ENCODE results near the gene P3H3.
A peak's percentile ranks its signal among the peaks of the same experiment; 100 is the strongest.

P3H3 gene, protein sequence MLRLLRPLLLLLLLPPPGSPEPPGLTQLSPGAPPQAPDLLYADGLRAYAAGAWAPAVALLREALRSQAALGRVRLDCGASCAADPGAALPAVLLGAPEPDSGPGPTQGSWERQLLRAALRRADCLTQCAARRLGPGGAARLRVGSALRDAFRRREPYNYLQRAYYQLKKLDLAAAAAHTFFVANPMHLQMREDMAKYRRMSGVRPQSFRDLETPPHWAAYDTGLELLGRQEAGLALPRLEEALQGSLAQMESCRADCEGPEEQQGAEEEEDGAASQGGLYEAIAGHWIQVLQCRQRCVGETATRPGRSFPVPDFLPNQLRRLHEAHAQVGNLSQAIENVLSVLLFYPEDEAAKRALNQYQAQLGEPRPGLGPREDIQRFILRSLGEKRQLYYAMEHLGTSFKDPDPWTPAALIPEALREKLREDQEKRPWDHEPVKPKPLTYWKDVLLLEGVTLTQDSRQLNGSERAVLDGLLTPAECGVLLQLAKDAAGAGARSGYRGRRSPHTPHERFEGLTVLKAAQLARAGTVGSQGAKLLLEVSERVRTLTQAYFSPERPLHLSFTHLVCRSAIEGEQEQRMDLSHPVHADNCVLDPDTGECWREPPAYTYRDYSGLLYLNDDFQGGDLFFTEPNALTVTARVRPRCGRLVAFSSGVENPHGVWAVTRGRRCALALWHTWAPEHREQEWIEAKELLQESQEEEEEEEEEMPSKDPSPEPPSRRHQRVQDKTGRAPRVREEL

DNA sequence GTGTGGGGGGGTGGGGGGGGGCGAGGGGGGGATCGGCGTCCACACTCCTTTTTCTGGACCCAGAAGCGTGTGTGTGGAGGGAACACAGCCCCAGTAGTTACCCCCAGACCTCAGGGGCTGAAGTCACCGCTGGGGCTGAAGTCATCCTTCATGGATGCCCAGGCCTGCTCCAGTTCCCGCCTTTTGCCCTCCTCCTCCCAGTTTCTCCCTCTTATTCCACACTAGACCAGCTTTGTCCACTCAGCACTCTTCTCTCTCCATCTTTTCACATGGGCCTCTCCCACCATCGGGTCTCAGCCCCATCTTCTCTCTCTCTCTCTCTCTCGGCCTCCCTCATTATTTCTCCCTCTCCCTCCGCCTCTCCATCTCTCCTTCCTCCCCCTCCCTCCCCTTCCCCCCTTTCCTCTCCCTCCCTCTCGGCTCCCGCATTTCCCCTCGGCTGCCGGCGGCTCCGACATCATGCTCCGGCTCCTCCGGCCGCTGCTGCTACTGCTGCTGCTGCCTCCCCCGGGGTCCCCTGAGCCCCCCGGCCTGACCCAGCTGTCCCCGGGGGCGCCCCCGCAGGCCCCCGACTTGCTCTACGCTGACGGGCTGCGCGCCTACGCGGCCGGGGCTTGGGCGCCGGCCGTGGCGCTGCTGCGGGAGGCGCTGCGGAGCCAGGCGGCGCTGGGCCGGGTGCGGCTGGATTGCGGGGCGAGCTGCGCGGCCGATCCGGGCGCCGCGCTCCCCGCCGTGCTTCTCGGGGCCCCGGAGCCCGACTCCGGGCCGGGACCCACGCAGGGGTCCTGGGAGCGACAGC lies at the start of gene P3H3:
Gene P3H3, plus strand, starts transcription at position 426 of the 799 bp plus-strand sequence. Its CDS starts 34 bp downstream, at position 460.
- no peak for DNase-seq

DNA sequence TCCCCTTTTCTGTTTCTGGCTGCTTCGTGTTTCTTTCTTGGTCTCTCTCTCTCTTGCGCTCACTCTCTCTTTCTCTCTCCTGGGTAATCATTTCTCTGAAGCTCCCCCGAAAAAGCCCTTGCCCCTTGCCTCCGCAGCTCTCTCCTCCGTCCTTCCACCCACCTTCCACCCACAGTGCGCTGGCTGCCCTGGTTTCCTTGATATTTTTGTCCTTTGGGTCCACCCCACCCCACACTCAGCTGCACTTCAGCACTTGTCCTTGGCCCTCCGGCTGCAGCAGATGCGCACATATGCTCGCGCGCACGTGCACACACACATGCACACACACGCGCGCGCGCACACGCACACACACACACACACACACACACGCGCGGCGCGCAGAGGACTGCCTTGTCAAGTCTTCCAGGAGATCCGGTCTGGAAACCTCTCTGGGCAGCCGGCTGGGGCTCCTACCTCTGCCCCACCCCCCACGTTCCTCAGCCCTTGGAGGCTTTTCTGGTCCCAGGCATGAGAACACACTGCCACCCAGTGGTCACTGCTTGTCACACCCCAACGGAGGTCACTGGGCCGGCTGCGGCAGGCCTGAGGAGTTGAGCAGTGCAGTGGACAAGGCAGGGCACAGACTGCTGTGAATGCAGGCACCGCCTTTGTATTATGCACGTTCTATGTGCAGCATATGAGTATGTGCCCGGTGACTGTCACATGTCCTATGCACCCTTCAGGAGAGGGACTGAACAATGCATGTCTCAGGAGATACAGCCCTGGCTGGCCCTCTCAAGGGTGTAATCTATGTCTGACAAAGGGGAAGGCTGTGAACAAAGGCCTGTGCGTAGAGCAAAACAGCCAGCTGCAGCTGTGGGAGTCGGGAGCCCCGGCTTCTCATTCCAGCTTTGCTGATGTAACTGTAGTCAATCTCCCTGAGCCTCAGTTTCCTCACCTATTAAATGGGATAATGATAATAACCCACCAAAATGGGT lies 49.3 kb upstream of the P3H3 start:
- DNase-seq: peak; percentile 86

DNA sequence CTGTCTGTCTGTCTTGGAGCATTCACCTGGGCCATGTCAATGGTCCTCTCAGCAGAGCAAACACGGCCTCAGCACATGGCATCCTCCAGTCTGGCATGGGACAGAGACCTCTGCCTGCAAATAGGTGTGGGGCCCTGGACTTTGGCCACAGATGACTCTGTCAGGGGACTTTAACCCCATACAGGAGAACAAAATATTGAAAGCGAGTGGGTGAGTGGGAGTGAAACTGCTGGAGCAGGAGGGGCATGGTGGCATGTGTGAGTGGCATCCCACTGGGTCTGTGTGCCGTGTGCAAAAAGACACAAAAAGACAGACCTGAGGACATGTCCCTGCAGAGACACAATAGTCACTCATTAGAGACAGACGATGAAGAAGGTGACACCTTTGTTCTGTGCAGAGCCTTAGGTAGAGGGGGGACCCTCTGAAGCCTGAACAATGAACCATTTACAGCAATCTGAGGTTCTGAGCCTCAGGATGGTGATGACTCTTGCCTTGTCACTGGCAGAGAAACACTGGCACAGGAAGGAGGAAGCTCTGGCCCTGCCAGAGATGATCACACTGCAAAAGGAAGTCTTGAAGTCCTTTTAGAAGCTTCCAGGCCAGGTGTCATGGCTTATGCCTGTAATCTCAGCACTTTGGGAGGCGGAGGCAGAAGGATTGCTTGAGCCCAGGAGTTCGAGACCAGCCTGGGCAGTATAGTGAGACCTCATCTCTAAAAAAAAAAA lies 48.3 kb upstream of the P3H3 start:
- no peak for DNase-seq

DNA sequence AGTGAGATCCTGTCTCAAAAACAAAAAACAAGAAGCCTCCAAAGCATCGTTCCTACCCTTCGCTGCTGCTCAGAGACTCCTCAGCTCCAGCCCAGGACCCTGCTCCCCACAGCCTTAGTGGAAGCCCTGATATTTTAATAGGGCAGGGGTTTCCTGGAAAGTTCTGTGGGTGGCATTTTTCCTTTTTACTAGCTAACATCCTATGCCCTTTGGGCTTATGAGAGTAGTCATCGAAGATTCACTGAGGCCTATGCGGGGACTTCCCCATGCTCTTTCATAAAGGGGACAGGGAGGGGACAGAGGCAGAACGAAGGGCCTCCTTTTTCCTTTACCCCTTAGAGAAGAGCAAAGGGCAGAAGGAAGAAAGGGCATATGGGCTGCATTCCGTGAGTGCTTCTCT lies 47.6 kb upstream of the P3H3 start:
- no peak for DNase-seq

DNA sequence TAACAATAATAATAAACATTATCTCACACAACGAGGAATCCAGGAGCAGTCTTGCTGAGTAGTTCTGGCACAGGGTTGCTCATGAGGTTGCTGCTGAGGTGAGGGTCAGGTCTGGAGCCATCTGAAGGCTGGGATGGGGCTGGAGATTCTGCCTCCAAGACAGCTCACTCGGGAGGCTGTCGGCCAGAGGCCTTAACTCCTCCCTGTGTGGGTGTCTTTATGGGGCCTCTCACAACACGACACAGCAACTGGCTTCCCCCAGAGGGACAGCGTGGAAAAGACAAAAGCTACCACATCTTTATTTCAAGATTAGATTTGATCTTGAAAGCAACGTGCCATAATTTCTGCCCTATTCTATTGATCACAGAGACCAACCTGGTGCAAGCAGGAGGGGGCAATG lies 46.1 kb upstream of the P3H3 start:
- DNase-seq: no peak

DNA sequence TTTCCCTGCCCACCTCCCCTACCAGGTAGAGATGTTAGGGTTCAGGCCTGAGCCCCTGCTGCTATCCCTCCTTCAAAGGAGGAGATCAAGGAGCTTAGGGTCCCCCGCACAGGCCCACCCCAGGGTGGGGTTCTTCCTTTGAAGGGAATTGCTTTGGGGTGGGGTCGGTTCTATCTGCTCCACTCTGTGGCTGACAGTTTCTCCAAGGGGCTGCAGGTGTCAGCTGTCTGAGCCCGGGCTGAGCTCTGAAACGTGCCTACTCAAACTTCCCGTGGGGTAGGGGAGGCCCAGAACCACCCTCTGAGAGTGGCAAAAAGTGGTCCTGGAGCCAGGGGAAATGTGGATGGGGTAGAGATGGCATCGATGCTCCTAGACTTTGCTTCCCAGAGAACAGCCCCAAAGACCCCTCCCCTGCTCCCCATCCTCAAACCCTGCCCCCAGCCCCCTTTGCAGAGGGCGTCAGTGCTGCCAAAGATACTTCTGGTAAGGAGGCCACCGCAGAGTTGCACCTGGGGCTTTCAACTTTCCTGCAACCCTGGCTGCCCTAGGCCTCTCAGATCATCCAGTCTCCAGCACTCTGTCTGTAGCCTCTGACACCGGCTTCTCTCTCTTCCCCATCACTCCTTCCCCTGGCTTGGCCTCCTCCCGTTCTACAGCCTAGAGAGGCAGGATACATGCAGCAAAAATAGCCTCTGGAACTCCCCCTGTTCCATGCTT lies 45.2 kb upstream of the P3H3 start:
- DNase-seq: no peak

DNA sequence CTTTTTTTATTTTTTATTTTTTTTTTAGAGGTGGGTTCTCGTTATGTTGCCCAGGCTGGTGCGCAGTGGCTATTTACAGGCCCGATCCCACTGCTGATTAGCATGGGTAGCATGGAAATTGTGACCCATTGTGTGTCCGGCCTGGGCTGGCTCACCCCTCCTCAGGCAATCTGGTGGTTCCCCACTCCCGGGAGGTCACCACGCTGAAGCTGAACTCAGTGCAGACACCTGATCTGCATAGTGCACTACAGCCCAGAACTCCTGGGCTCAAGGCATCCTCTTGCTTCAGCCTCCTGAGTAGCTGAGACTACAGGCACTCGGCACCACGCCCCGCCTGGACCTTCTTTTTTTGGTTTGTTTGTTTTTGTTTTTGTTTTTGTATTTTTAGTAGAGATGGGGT lies 44.4 kb upstream of the P3H3 start:
- DNase-seq: no peak

DNA sequence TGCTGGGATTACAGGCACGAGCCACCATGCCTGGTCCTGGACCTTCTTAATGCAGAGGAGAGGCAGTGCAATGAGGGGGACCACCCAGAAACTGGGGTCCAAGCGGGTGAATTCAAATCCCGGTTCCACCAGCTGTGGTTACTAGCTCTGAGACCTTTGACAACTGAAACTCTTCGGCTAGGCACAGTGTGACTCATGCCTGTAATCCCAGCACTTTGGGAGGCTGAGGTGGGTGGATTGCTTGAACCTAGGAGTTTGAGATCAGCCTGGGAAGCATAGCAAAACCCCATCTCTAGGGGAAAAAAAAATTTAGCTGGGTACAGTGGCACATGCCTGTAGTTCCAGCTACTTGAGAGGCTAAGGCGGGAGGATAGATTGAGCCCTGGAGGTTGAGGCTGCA lies 43.9 kb upstream of the P3H3 start:
- DNase-seq: no peak

DNA sequence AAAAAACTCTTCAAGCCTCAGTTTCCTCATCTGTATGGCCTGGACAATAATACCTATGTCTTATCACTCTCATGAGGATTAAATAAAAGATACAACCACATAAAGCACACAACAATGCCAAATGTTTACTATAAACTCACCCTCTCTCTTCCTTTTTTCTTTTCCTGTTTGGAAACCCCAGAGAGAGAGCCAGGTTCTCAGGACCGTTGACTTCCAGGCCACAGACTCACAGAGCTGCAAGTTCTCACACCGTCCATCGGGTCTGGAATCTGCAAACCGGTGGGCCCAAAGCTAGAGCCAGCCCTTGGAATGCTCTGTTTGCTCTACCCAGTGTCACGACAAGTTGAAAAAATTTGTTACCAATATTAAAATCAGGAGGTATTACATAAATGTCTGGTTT lies 43.4 kb upstream of the P3H3 start:
- no peak for DNase-seq

DNA sequence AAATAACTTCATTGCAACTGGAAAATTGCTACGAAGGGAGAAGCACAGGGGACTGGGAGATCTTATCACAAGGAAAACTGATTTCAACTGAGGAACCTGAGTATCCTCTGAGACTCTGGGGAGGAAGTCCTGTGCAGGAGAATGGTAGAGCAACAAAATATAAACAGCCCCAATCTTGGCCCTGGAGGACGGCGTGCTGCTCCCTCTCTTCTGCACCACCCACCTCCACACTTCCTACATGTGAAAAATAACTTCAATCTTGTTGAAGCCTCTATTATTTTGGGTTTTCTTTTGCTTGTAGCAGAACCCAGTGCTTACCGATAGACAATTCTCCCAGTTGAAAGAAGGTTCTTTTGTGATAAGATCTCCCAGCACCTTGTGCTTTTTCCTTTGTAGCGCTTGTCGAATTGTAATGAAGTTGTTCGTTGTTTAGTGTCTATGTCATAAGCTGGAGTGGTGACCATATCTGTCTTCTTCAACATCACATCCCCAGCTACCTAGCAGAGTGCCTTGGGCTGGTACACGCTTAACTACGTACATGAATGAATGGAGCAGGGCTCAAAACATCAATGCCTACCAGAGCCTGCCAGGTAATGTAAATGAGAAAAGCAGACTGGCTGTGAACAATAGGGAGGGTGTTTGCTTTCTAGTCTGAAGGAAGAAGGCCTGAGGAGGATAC lies 41.7 kb upstream of the P3H3 start:
- no peak for DNase-seq

DNA sequence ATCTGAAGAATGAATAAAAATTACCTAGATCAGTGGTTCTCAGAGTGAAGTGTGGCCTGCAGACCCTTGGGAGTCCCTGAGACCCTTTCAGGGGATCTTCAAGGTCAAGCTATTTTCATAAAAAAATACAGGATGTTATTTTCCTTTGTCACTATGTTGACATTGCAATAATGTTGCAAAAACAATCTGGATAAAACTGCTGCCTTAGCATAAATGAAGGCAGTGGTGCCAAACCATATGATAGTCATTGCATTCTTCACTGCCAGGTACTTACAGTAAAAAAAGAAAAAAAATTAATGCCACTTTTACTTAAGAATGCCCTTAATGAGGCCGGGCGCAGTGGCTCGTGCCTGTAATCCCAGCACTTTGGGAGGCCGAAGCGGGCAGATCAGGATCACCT lies 40.9 kb upstream of the P3H3 start:
- no peak for DNase-seq

DNA sequence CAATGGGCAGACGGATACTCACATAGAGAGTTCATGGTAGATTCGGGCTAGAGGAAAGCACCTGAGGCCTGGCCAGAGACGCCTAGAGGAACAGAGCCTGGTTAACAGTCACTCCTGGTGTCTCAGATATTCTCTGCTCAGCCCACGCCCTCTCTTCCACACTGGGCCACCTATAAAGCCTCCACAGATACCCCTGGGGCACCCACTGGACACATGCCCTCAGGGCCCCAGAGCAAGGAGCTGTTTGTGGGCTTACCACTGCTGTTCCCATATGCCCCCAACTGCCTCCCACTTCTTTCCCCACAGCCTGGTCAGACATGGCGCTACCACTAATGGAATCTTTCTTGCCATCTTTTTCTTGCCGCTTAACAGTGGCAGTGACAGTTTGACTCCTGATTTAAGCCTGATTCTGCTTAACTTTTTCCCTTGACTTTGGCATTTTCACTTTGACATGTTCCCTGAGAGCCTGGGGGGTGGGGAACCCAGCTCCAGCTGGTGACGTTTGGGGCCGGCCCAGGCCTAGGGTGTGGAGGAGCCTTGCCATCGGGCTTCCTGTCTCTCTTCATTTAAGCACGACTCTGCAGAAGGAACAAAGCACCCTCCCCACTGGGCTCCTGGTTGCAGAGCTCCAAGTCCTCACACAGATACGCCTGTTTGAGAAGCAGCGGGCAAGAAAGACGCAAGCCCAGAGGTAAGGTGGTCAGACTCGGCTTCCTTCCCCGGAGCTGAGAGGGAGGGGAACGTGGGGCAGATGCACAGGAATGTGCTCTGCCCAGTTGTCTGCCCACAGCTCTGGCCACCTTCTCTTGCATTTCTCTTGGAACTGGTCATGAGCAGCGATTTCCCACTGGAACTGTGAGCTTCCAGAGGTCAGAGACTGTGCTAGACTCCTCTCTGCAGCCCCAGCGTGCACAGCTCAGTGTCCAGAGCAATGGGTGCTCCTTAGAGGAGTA lies 39.0 kb upstream of the P3H3 start, which contains the start of gene CD4:
Gene CD4, plus strand, starts transcription at position 557 of the 953 bp plus-strand sequence. CDS start 10,611 bp downstream, outside the sequence.
- no peak for DNase-seq

DNA sequence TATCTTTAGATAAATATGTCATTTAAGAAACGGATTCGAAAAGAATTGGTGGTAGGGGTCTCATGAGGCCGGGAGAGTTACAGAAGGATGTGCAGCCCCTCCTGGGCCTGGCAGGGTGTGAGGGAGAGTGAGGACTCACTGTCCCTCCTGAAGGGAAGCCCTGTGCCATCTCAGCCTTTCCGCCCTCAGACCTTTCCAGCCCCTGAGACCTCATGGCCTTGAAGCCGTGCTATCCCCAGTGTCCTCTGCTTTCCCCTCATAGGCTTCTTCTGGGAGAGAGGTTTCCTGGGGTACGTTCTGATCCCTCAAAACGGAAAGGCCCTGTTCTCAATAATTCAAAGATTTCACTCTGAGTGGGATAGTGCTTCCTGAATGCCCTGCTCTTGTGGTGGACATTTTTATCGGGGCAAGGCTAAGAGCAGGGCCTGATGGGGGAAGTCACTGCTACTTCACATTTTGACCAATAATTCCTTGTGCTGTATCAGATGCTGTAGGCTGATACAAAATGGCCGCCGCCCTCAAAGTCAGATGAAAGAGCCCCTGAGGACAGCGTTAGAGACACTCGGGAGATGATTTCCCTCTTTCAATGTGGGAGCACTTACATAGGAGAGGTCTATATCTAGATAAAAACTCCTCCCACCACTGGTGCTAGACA lies 37.6 kb upstream of the P3H3 start:
- DNase-seq: no peak

DNA sequence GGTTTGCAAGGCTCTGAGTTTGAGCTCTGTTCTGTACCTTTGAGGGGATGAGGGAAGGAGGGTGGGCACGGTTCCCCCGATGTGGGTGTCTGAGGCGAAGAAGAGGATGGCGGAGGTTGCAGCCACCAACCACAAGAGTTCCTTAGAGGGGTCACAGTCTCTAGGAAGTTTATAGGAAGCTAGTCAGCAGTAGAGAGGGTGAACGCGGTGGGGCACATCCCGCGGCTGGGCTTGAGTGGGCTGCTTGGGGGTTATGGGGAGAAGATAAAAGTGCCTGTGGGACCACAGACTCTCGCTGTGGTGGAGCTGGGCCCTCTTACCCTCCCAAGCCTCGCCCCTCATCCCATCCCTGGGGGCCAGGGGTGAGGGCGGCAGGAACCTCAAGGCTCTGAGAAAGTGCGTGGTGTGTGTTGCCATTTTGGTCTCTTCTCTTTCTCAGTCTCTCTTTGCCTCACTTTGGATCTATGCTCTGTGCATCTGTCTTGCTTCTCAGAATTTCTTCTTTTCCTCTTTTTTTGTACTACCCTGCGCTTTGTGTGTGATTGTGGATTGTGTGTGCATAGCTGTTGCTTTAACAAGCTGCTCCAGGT lies 36.2 kb upstream of the P3H3 start:
- no peak for DNase-seq

DNA sequence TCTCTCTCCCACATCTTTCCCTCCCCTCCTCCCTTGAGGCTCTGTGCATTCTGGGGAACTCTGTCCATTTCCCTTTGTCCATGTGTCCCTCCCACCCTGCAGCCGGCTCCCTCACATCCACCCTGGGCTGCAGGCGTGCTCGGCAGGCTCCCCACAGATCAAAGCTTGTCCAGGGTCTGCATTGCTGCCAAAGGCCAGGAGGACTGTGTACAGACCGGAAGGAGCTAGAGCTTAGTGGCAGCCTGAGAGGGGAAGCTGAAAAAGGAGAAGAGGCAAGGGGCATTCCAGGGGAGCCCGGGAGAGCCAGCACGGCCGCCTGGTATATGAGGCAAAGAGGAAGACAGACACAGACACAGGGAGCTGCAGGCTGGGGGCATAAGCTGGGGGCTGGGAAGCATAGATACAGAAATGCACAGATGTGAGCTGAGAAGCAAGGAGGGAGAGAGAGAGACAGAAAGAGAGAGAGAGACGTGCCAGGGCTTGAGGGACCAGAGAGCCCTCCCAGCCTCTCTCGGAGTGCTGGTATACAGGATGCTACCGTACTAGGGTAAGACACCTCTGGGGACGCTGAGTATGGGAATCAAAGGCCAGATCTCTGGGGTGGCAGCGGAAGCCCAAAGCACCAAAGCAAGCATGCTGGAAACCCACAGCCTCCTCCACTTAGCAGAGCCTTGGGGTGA lies 35.5 kb upstream of the P3H3 start:
- DNase-seq: no peak

DNA sequence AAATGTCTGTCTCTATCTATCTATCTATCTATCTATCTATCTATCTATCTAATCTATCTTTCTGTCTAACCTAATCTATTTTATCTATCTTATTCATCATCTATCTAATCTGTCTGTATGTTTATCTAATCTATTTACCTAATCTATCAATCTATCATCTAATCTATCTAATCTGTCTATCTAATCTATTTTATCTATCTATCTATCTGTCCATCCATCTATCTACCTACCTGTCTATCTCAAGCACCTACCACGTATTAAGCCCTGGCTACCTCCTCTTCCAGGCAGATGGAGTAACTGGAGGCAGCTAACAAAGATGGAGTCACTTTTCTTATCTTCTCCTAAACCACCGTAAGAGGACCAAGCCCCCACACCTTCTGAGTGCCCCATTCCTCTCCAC lies 33.1 kb upstream of the P3H3 start:
- DNase-seq: no peak

DNA sequence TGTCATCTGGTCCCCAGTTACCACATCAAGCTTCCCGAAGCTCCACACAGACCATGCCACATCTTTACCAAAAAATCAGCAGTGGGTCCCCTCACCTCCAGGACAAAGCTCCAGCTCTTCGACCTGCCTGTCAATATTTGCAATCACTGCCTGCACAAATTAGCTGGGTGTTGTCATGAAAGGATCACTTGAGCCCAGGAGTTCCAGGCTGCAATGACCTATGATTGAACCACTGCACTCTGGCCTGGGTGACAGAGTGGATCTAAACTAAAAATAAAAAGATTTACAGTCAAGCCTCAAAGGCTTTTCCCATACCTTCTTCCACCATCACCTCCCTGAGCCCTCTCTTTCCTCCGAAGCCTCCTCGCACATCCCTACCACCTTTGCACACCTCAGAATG lies 31.6 kb upstream of the P3H3 start:
- no peak for DNase-seq

Data from DMS153 (cell line).